Measurements from ENCODE around the gene U2AF2.

Gene U2AF2

GRCh38 chr19:55720214-55720746 lies 65.4 kb downstream of the U2AF2 start:
- no peak for DNase-seq

- DNase-seq = no peak
Observed at GRCh38 chr19:55720801-55721200, 66.0 kb downstream of the U2AF2 start.

- DNase-seq = no peak
Observed at GRCh38 chr19:55723491-55723890, 68.7 kb downstream of the U2AF2 start.
